Measurements from ENCODE around the gene CNDP1. TPM values are rescaled to one million over a fixed set of nuclear protein-coding genes. Genes with fewer than 3 reads are reported as not detected.

CNDP1 gene
- total RNA-seq, 1 donor from 2014 or later = 0.40 TPM

- peaks cover 25% of the 10 kb centered on the region for H3K9me3 Mint-ChIP-seq
- no peak for TF ChIP-seq CTCF (IDR thresholded peaks at IDR 0.05; ENCODE audit: unreplicated experiment)
- peaks cover 33% of the 10 kb centered on the region for H3K4me1 Mint-ChIP-seq
- no peak overlapping the region for H3K27ac Mint-ChIP-seq
- H3K4me3 Mint-ChIP-seq = no peak overlapping the region
- DNase-seq (ENCODE audit: low spot score in 2 of 2, unreplicated experiment in 2 of 2) = no peak
- peaks cover 39% of the 10 kb centered on the region for H3K27me3 Mint-ChIP-seq (ENCODE audit: low read depth)
- peaks cover 4% of the 10 kb centered on the region for H3K36me3 Mint-ChIP-seq
Observed at GRCh38 chr18:74571895-74572680, 37.8 kb downstream of the CNDP1 start.

- no peaks in the 10 kb centered on the region for H3K36me3 Mint-ChIP-seq
- no peak for TF ChIP-seq CTCF (IDR thresholded peaks at IDR 0.05; ENCODE audit: unreplicated experiment)
- peaks cover 41% of the 10 kb centered on the region for H3K4me1 Mint-ChIP-seq
- H3K27me3 Mint-ChIP-seq (ENCODE audit: low read depth) = peaks cover 31% of the 10 kb centered on the region
- DNase-seq (ENCODE audit: low spot score in 2 of 2, unreplicated experiment in 2 of 2) = no peak
- H3K27ac Mint-ChIP-seq = no peak overlapping the region
- H3K9me3 Mint-ChIP-seq = peaks cover 16% of the 10 kb centered on the region
- no peak overlapping the region for H3K4me3 Mint-ChIP-seq
Observed at GRCh38 chr18:74573053-74573452, 38.8 kb downstream of the CNDP1 start.

GRCh38 chr18:74574916-74575315 lies 40.6 kb downstream of the CNDP1 start:
- Mint-ChIP-seq H3K27me3 (ENCODE audit: low read depth) (peaks cover 24% of the 10 kb centered on the region), H3K4me1 (peaks cover 47% of the 10 kb centered on the region), H3K27ac (peak overlapping the region; percentile 19), H3K9me3 (no peaks in the 10 kb centered on the region), H3K4me3 (no peak overlapping the region), H3K36me3 (no peaks in the 10 kb centered on the region)
- TF ChIP-seq CTCF (IDR thresholded peaks at IDR 0.05; ENCODE audit: unreplicated experiment) = no peak
- DNase-seq (ENCODE audit: low spot score in 2 of 2, unreplicated experiment in 2 of 2) = no peak

- H3K27ac Mint-ChIP-seq = no peak overlapping the region
- peaks cover 39% of the 10 kb centered on the region for H3K4me1 Mint-ChIP-seq
- peaks cover 12% of the 10 kb centered on the region for H3K27me3 Mint-ChIP-seq (ENCODE audit: low read depth)
- H3K36me3 Mint-ChIP-seq = no peaks in the 10 kb centered on the region
- no peak for TF ChIP-seq CTCF (IDR thresholded peaks at IDR 0.05; ENCODE audit: unreplicated experiment)
- H3K9me3 Mint-ChIP-seq = no peaks in the 10 kb centered on the region
- H3K4me3 Mint-ChIP-seq = no peak overlapping the region
- DNase-seq (ENCODE audit: low spot score in 2 of 2, unreplicated experiment in 2 of 2) = no peak
Observed at GRCh38 chr18:74577019-74577418, 42.7 kb downstream of the CNDP1 start.

- Mint-ChIP-seq H3K4me1 (peaks cover 32% of the 10 kb centered on the region), H3K27ac (no peak overlapping the region), H3K36me3 (no peaks in the 10 kb centered on the region), H3K4me3 (no peak overlapping the region), H3K27me3 (ENCODE audit: low read depth) (peaks cover 19% of the 10 kb centered on the region), H3K9me3 (no peaks in the 10 kb centered on the region)
- TF ChIP-seq CTCF (IDR thresholded peaks at IDR 0.05; ENCODE audit: unreplicated experiment) = no peak
- no peak for DNase-seq (ENCODE audit: low spot score in 2 of 2, unreplicated experiment in 2 of 2)
Observed at GRCh38 chr18:74579496-74580065, 45.3 kb downstream of the CNDP1 start.
